ENCODE measurements around the gene CDH11.

Gene CDH11

GRCh38 chr16:65116818-65117430 is 4.9 kb downstream of the CDH11 start:
- no peak for DNase-seq

GRCh38 chr16:65116216-65116615 is 5.6 kb downstream of the CDH11 start:
- no peak for DNase-seq

GRCh38 chr16:65114527-65114926 is 7.3 kb downstream of the CDH11 start:
- no peak for DNase-seq

GRCh38 chr16:65113441-65113840 is 8.4 kb downstream of the CDH11 start:
- no peak for DNase-seq

GRCh38 chr16:65111306-65111705 is 10.6 kb downstream of the CDH11 start:
- no peak for DNase-seq

- no peak for DNase-seq
These were observed 15.1 kb downstream of the CDH11 start for GRCh38 chr16:65106757-65107156.

GRCh38 chr16:65105171-65105570 is 16.7 kb downstream of the CDH11 start:
- DNase-seq = no peak

- no peak for DNase-seq
These were observed 17.4 kb downstream of the CDH11 start for GRCh38 chr16:65104471-65104870.

GRCh38 chr16:65102326-65102725 is 19.5 kb downstream of the CDH11 start:
- DNase-seq = no peak

GRCh38 chr16:65101009-65101408 is 20.9 kb downstream of the CDH11 start:
- DNase-seq = no peak

GRCh38 chr16:65099607-65100006 is 22.3 kb downstream of the CDH11 start:
- DNase-seq = no peak

GRCh38 chr16:65098916-65099315 is 22.9 kb downstream of the CDH11 start:
- DNase-seq = no peak

- no peak for DNase-seq
These were observed 24.6 kb downstream of the CDH11 start for GRCh38 chr16:65097296-65097695.

- DNase-seq = no peak
These were observed 26.0 kb downstream of the CDH11 start for GRCh38 chr16:65095906-65096305.

GRCh38 chr16:65095090-65095728 is 26.7 kb downstream of the CDH11 start:
- DNase-seq = no peak

- DNase-seq = no peak
These were observed 27.9 kb downstream of the CDH11 start for GRCh38 chr16:65094009-65094408.

GRCh38 chr16:65083164-65083857 is 38.6 kb downstream of the CDH11 start:
- DNase-seq = no peak

- DNase-seq = no peak
These were observed 42.3 kb downstream of the CDH11 start for GRCh38 chr16:65079549-65079948.

GRCh38 chr16:65077181-65077580 is 44.7 kb downstream of the CDH11 start:
- no peak for DNase-seq

GRCh38 chr16:65075877-65076276 is 46.0 kb downstream of the CDH11 start:
- no peak for DNase-seq

- DNase-seq = no peak
These were observed 50.2 kb downstream of the CDH11 start for GRCh38 chr16:65071433-65072311.

GRCh38 chr16:65070831-65071432 is 50.9 kb downstream of the CDH11 start:
- DNase-seq = no peak

- DNase-seq = no peak
These were observed 52.1 kb downstream of the CDH11 start for GRCh38 chr16:65069766-65070165.

Measured in central memory CD4-positive, alpha-beta T cell (primary cell).